Esophagus muscularis mucosa (tissue), 4 donors: ENCODE measurements around the gene ADPRHL1. TPM values are rescaled to one million over a fixed set of nuclear protein-coding genes. Genes with fewer than 3 reads are reported as not detected.

Experiments used
- DNase-seq: peaks from one replicate; pipeline ENCODE4 v3.0.0-alpha.2; 2017; ENCODE audit errors: extremely low spot score
- H3K27ac ChIP-seq, 4 donors: fragments of 200-600 bp; sonication (generic); replicated peaks in 1 of 4; 1 replicate in 3 of 4; 2 replicates in 1 of 4; pipeline ENCODE4 v1.5.1; 2016 to 2019; ENCODE audit warnings: mild to moderate bottlenecking in 1 of 4
- H3K27me3 ChIP-seq, 4 donors: fragments of 200-600 bp; sonication (generic); one replicate each; pipeline versions ENCODE4 v1.5.1 to v1.6.0; 2016 to 2019
- H3K36me3 ChIP-seq, 4 donors: fragments of 200-600 bp; sonication (generic); one replicate each; pipeline ENCODE4 v1.5.1; 2016 to 2019
- H3K4me1 ChIP-seq, 4 donors: fragments of 200-600 bp; sonication (generic); one replicate each; pipeline ENCODE4 v1.5.1; 2016 to 2019
- H3K4me3 ChIP-seq, 4 donors: fragments of 200-600 bp; sonication (generic); 1 replicate in 2 of 4; 2 replicates in 2 of 4; pipeline ENCODE4 v1.5.1; 2016 to 2019; ENCODE audit warnings: mild to moderate bottlenecking in 4 of 4, moderate library complexity in 1 of 4
- H3K9me3 ChIP-seq, 4 donors: fragments of 200-600 bp; sonication (generic); 1 replicate in 3 of 4; 2 replicates in 1 of 4; pipeline ENCODE4 v1.5.1; 2016 to 2019
- CTCF ChIP-seq, 3 experiments: fragments of 200-600 bp in 2 of 3; fragments of 450-650 bp in 1 of 3; sonication (generic) in 2 of 3; IDR thresholded peaks; one replicate each; pipeline ENCODE4 v1.5.1; 2017 to 2019; ENCODE audit warnings: antibody characterized with exemption in 3 of 3, mild to moderate bottlenecking in 2 of 3, moderate library complexity in 1 of 3
- EP300 ChIP-seq: sonication (generic); formaldehyde crosslinking; IDR thresholded peaks from one replicate; pipeline ENCODE4 v1.6.1; 2017; ENCODE audit warnings: antibody characterized with exemption
- POLR2A ChIP-seq: fragments of 450-650 bp; IDR thresholded peaks from one replicate; pipeline ENCODE4 v1.6.1; 2017; ENCODE audit warnings: antibody characterized with exemption, moderate library complexity, mild to moderate bottlenecking, low read depth
- POLR2AphosphoS5 ChIP-seq, 2 donors: sonication (generic); formaldehyde crosslinking; IDR thresholded peaks; one replicate each; pipeline ENCODE4 v1.6.1; 2017; ENCODE audit warnings: antibody characterized with exemption in 2 of 2
- WGBS: methylation state at CpG from one replicate; pipeline ENCODE4 v1.1.5; 2018; 5-methylcytosine and 5-hydroxymethylcytosine counted together
- intact Hi-C: fragments of 100-400 bp; cut with DNase I; formaldehyde crosslinking; loops from one replicate; pipeline ENCODE4 v1.15.1; 2023
- total RNA-seq, 4 donors: library from RNA; depleted of rRNA; stranded (reverse); fragments of >200 nt; gene quantifications; one replicate each; pipeline versions ENCODE4 v1.1.0 to v1.2.1, GENCODE V29; 2016

ADPRHL1 gene
- 10 to 100 TPM in 2 of 4 donors, 1 to 10 TPM in 2; 6.9 to 26.2 (median 11.0) TPM for total RNA-seq

GRCh38 chr13:113452942-113453901 is at the start of gene ADPRHL1:
TSS of gene ADPRHL1 (minus strand) at chr13:113453488. CDS start at chr13:113453437, 51 bp downstream.
- intact Hi-C loops: no loop called here
- H3K4me1 ChIP-seq: peaks cover under 1 to 18% (median 4%) of the 10 kb centered on the region in 4 donors
- H3K9me3 ChIP-seq: no peaks in the 10 kb centered on the region
- TF ChIP-seq POLR2A (peak; percentile 65), POLR2AphosphoS5 (IDR thresholded peaks at IDR 0.05) (no peak)
- no peak for DNase-seq
- 73% methylated on average over 35 of the region's 45 CpGs for WGBS
- H3K27me3 ChIP-seq: no peaks in the 10 kb centered on the region
- H3K36me3 ChIP-seq: peaks cover 21 to 50% (median 39%) of the 10 kb centered on the region in 4 donors
- no peak within 1 kb of the TSS for H3K27ac ChIP-seq
- H3K4me3 ChIP-seq: no peak within 1 kb of the TSS

- Histone ChIP-seq H3K4me1 (peaks cover 0 to 13% (median under 1%) of the 10 kb centered on the region in 4 donors), H3K27me3 (no peaks in the 10 kb centered on the region), H3K9me3 (no peaks in the 10 kb centered on the region), H3K27ac (no peak overlapping the region), H3K36me3 (peaks cover 61 to 97% (median 80%) of the 10 kb centered on the region in 4 donors), H3K4me3 (no peak overlapping the region)
- DNase-seq: peak; percentile 29
- intact Hi-C loops: no loop called here
- WGBS: 89% methylated on average over 15 of the region's 16 CpGs
- TF ChIP-seq CTCF (IDR thresholded peaks at IDR 0.05): no peak
- no peak for TF ChIP-seq EP300
- TF ChIP-seq POLR2A: no peak
- no peak for TF ChIP-seq POLR2AphosphoS5 (IDR thresholded peaks at IDR 0.05)
Observed at GRCh38 chr13:113502686-113503085, 49.4 kb upstream of the ADPRHL1 start.

- no peak overlapping the region for H3K4me3 ChIP-seq
- TF ChIP-seq POLR2AphosphoS5 (IDR thresholded peaks at IDR 0.05): no peak
- TF ChIP-seq POLR2A: no peak
- TF ChIP-seq CTCF (IDR thresholded peaks at IDR 0.05): no peak
- no peak for TF ChIP-seq EP300
- 78% methylated on average over 11 of the region's 11 CpGs for WGBS
- peaks cover 67 to 97% (median 87%) of the 10 kb centered on the region in 4 donors for H3K36me3 ChIP-seq
- DNase-seq: peak; percentile 45
- H3K4me1 ChIP-seq: peaks cover 12 to 20% (median 19%) of the 10 kb centered on the region in 4 donors
- no peak overlapping the region for H3K27ac ChIP-seq
- H3K27me3 ChIP-seq: no peaks in the 10 kb centered on the region
- no peaks in the 10 kb centered on the region for H3K9me3 ChIP-seq
- intact Hi-C loops: no loop called here
Observed at GRCh38 chr13:113500530-113501265, 47.4 kb upstream of the ADPRHL1 start.

GRCh38 chr13:113499936-113500335 is 46.6 kb upstream of the ADPRHL1 start:
- Histone ChIP-seq H3K36me3 (peaks cover 62 to 98% (median 88%) of the 10 kb centered on the region in 4 donors), H3K4me3 (no peak overlapping the region), H3K27ac (no peak overlapping the region), H3K9me3 (no peaks in the 10 kb centered on the region), H3K27me3 (no peaks in the 10 kb centered on the region), H3K4me1 (peaks cover 20 to 28% (median 26%) of the 10 kb centered on the region in 4 donors)
- peak; percentile 31 for DNase-seq
- no peak for TF ChIP-seq POLR2A
- no peak for TF ChIP-seq POLR2AphosphoS5 (IDR thresholded peaks at IDR 0.05)
- no peak for TF ChIP-seq EP300
- no peak for TF ChIP-seq CTCF (IDR thresholded peaks at IDR 0.05)
- intact Hi-C loops: no loop called here
- WGBS: 85% methylated on average over 4 of the region's 4 CpGs

GRCh38 chr13:113498905-113499304 is 45.6 kb upstream of the ADPRHL1 start:
- peaks cover 54 to 93% (median 78%) of the 10 kb centered on the region in 4 donors for H3K36me3 ChIP-seq
- intact Hi-C loops: no loop called here
- TF ChIP-seq CTCF (IDR thresholded peaks at IDR 0.05) (no peak), POLR2A (no peak), EP300 (no peak), POLR2AphosphoS5 (IDR thresholded peaks at IDR 0.05) (no peak)

More at GRCh38 chr13:113498905-113499304, 45.6 kb upstream of the ADPRHL1 start:
- peaks cover 24 to 38% (median 36%) of the 10 kb centered on the region in 4 donors for H3K4me1 ChIP-seq
- no peaks in the 10 kb centered on the region for H3K9me3 ChIP-seq
- no peaks in the 10 kb centered on the region for H3K27me3 ChIP-seq
- H3K27ac ChIP-seq: no peak overlapping the region
- 84% methylated on average over 6 of the region's 6 CpGs for WGBS
- no peak overlapping the region for H3K4me3 ChIP-seq
- DNase-seq: peak; percentile 21
